ENCODE results near the gene POLR3G. TPM values are rescaled to one million over a fixed set of nuclear protein-coding genes. Genes with fewer than 3 reads are reported as not detected.

The POLR3G gene
- total RNA-seq, 1 experiment from 2014 or later, result 13.6 TPM

GRCh38 chr5:90518661-90519060 is 44.0 kb downstream of the POLR3G start:
- ChIA-PET CTCF (interaction anchor here (0.6 to 1.3 kb wide), 2 partner anchors 12 to 96 kb away, joined by 3 to 4 read pairs; no protein-coding TSS in a partner anchor), POLR2A (interaction anchor here (1.8 to 2.4 kb wide), 2 partner anchors 10 to 43 kb away, joined by 10 read pairs; partner anchors contain the start of genes LYSMD3, MBLAC2 and POLR3G)
- peaks cover 71% of the 10 kb centered on the region for H3K36me3 Mint-ChIP-seq (ENCODE audit: insufficient read depth, unreplicated experiment)
- BruUV-seq (replicated peaks), result TSS peak; percentile 2
- DNase-seq (ENCODE audit: unreplicated experiment), result peak; percentile 7
- H3K27me3 Mint-ChIP-seq (ENCODE audit: insufficient read depth, unreplicated experiment), result no peaks in the 10 kb centered on the region
- peaks cover 14% of the 10 kb centered on the region for H3K4me1 Mint-ChIP-seq (ENCODE audit: insufficient read depth, unreplicated experiment)
- TF ChIP-seq CTCF (IDR thresholded peaks at IDR 0.05; ENCODE audit: unreplicated experiment), result no peak
- no peaks in the 10 kb centered on the region for H3K9me3 Mint-ChIP-seq (ENCODE audit: unreplicated experiment)
- no peak overlapping the region for H3K4me3 Mint-ChIP-seq (ENCODE audit: unreplicated experiment)
- intact Hi-C loops (cut with micrococcal nuclease), result no loop called here
- no peak overlapping the region for H3K27ac Mint-ChIP-seq (ENCODE audit: low read depth, unreplicated experiment)

- H3K9me3 Mint-ChIP-seq (ENCODE audit: unreplicated experiment), result no peaks in the 10 kb centered on the region
- peaks cover 75% of the 10 kb centered on the region for H3K36me3 Mint-ChIP-seq (ENCODE audit: insufficient read depth, unreplicated experiment)
- ChIA-PET CTCF (interaction anchor here (0.6 to 1.5 kb wide), 3 partner anchors 11 to 96 kb away, joined by 3 to 4 read pairs (median 4); no protein-coding TSS in a partner anchor), POLR2A (interaction anchor here (0.7 to 2.4 kb wide), 3 partner anchors 10 to 92 kb away, joined by 5 to 10 read pairs (median 10); partner anchors contain the start of genes LYSMD3, MBLAC2 and POLR3G)
- TF ChIP-seq CTCF (IDR thresholded peaks at IDR 0.05; ENCODE audit: unreplicated experiment), result no peak
- no peak for DNase-seq (ENCODE audit: unreplicated experiment)
- H3K4me1 Mint-ChIP-seq (ENCODE audit: insufficient read depth, unreplicated experiment), result peaks cover 14% of the 10 kb centered on the region
- no peak overlapping the region for H3K4me3 Mint-ChIP-seq (ENCODE audit: unreplicated experiment)
- intact Hi-C loops (cut with micrococcal nuclease), result no loop called here
- H3K27me3 Mint-ChIP-seq (ENCODE audit: insufficient read depth, unreplicated experiment), result no peaks in the 10 kb centered on the region
- no TSS peak for BruUV-seq (replicated peaks)
- H3K27ac Mint-ChIP-seq (ENCODE audit: low read depth, unreplicated experiment), result no peak overlapping the region
These were observed 44.4 kb downstream of the POLR3G start for GRCh38 chr5:90519081-90519480.

- H3K4me3 Mint-ChIP-seq (ENCODE audit: unreplicated experiment), result peak overlapping the region; percentile 95
- intact Hi-C loops (cut with micrococcal nuclease), result loop anchor here (1.0 kb wide), 1 partner anchor 54 kb away; the partner anchor contains the start of genes MBLAC2 and POLR3G
- no peaks in the 10 kb centered on the region for H3K9me3 Mint-ChIP-seq (ENCODE audit: unreplicated experiment)
- TSS peak; percentile 53 for BruUV-seq (replicated peaks)
- POLR2A ChIA-PET, result interaction anchor here (0.6 to 3.7 kb wide), 15 partner anchors 8 to 887 kb away, joined by 3 to 122 read pairs (median 8); partner anchors contain the start of genes CETN3, MBLAC2 and POLR3G
- H3K36me3 Mint-ChIP-seq (ENCODE audit: insufficient read depth, unreplicated experiment), result peaks cover 21% of the 10 kb centered on the region
- peaks cover 21% of the 10 kb centered on the region for H3K4me1 Mint-ChIP-seq (ENCODE audit: insufficient read depth, unreplicated experiment)
- CTCF ChIA-PET, result interaction anchor here (0.6 to 3.8 kb wide), 11 partner anchors 8 to 861 kb away, joined by 3 to 79 read pairs (median 4); partner anchors contain the start of genes MBLAC2 and POLR3G
- peak overlapping the region; percentile 77 for H3K27ac Mint-ChIP-seq (ENCODE audit: low read depth, unreplicated experiment)
- DNase-seq (ENCODE audit: unreplicated experiment), result peak; percentile 31
- TF ChIP-seq CTCF (IDR thresholded peaks at IDR 0.05; ENCODE audit: unreplicated experiment), result no peak
- H3K27me3 Mint-ChIP-seq (ENCODE audit: insufficient read depth, unreplicated experiment), result peaks cover 26% of the 10 kb centered on the region
These were observed 54.0 kb downstream of the POLR3G start for GRCh38 chr5:90528601-90529193.

GRCh38 chr5:90529194-90529938 is 54.7 kb downstream of the POLR3G start, which contains the start of gene LYSMD3:
LYSMD3 (minus strand) TSS chr5:90529584; CDS start chr5:90525289, 4,295 bp downstream.
- CTCF ChIA-PET, result interaction anchor here (0.6 to 3.8 kb wide), 32 partner anchors 8 to 1804 kb away, joined by 3 to 79 read pairs (median 4); partner anchors contain the start of genes CETN3, MBLAC2 and POLR3G
- POLR2A ChIA-PET, result interaction anchor here (0.6 to 3.7 kb wide), 15 partner anchors 9 to 886 kb away, joined by 3 to 122 read pairs (median 8); partner anchors contain the start of genes CETN3, MBLAC2 and POLR3G
- H3K36me3 Mint-ChIP-seq (ENCODE audit: insufficient read depth, unreplicated experiment), result peaks cover 15% of the 10 kb centered on the region

More at GRCh38 chr5:90529194-90529938, 54.7 kb downstream of the POLR3G start, which contains the start of gene LYSMD3:
- peak within 1 kb of the TSS; percentile 77 for H3K27ac Mint-ChIP-seq (ENCODE audit: low read depth, unreplicated experiment)
- H3K4me3 Mint-ChIP-seq (ENCODE audit: unreplicated experiment), result peak within 1 kb of the TSS; percentile 95
- DNase-seq (ENCODE audit: unreplicated experiment), result peak; percentile 96
- peaks cover 21% of the 10 kb centered on the region for H3K4me1 Mint-ChIP-seq (ENCODE audit: insufficient read depth, unreplicated experiment)
- H3K9me3 Mint-ChIP-seq (ENCODE audit: unreplicated experiment), result no peaks in the 10 kb centered on the region
- peaks cover 33% of the 10 kb centered on the region for H3K27me3 Mint-ChIP-seq (ENCODE audit: insufficient read depth, unreplicated experiment)
- intact Hi-C loops (cut with micrococcal nuclease), result loop anchor here (1.0 kb wide), 1 partner anchor 55 kb away; the partner anchor contains the start of genes MBLAC2 and POLR3G
- no peak for TF ChIP-seq CTCF (IDR thresholded peaks at IDR 0.05; ENCODE audit: unreplicated experiment)
- BruUV-seq (replicated peaks), result no TSS peak

Measured in MCF 10A (cell line).